AG10803 (cell line): ENCODE results near the gene FIBP.
A peak's percentile ranks its signal among the peaks of the same experiment; 100 is the strongest.

ENCODE experiments used
- DNase-seq: peaks from one replicate; pipeline ENCODE4 v3.0.0; 2010; ENCODE audit warnings: low read depth
- H3K4me3 ChIP-seq: 2 replicates; pipeline ENCODE4 v1.5.1; 2011; ENCODE audit warnings: mild to moderate bottlenecking, low read length, control low read depth
- CTCF ChIP-seq: conservative IDR thresholded peaks from 2 replicates; pipeline ENCODE4 v1.5.1; 2011; ENCODE audit warnings: mild to moderate bottlenecking, low read length, control low read depth, inconsistent platforms

The FIBP gene

GRCh38 chr11:65883058-65883761 lies 5.1 kb downstream of the FIBP start:
- no peak for DNase-seq

GRCh38 chr11:65882120-65883057 lies 5.9 kb downstream of the FIBP start:
- TF ChIP-seq CTCF: no peak
- no peak for DNase-seq
- no peak overlapping the region for H3K4me3 ChIP-seq

More at GRCh38 chr11:65883058-65883761, 5.1 kb downstream of the FIBP start:
- H3K4me3 ChIP-seq: no peak overlapping the region
- TF ChIP-seq CTCF: no peak

GRCh38 chr11:65880844-65881421 lies 7.3 kb downstream of the FIBP start:
- no peak for DNase-seq

DNA sequence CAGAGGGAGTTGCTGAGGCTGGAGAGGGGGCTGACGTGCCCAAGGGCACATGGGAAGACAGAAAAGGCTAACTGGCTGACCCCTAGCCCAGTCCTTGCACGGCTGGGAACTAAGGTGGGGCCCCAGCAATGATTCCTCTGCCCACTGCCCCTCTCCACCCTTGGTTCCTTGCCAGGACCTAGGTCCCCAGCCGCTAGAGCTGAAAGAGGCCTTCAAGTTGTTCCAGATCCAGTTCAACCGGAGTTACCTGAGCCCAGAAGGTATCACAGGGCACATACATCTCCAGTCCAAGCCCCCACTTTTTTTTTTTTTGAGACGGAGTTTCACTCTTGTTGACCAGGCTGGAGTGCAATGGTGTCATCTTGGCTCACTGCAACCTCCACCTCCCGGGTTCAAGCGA lies 8.2 kb downstream of the FIBP start:
- no peak for TF ChIP-seq CTCF
- DNase-seq: no peak
- no peak overlapping the region for H3K4me3 ChIP-seq

More at GRCh38 chr11:65880844-65881421, 7.3 kb downstream of the FIBP start:
- no peak for TF ChIP-seq CTCF
- H3K4me3 ChIP-seq: no peak overlapping the region

DNA sequence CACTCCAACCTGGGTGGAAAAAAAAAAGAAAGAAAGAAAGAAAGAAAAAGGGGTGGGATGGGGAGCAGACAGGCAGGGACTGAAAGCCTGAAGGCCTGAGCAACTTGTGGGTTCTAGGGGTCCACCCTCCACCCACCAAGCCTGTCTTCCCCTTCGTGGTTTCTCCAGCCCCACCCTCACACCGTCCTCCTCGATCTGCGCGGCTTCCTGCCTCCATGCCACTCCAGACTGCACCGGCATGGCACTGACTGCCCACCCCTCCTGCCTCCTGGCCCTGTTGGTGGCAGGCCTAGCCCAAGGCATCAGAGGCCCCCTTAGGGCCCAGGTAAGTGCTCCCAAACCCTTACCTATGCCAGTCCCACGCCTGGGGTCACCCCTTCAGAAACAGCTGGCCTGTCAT lies 8.7 kb downstream of the FIBP start, which contains the start of gene CTSW:
Gene CTSW (plus strand): TSS at position 221 of the 400 bp plus-strand sequence. CDS start 18 bp downstream, at position 239.
- no peak within 1 kb of the TSS for H3K4me3 ChIP-seq
- TF ChIP-seq CTCF: no peak
- DNase-seq: no peak

GRCh38 chr11:65873318-65874156 lies 14.7 kb downstream of the FIBP start:
- peak overlapping the region; percentile 81 for H3K4me3 ChIP-seq
- DNase-seq: peak; percentile 88
- no peak for TF ChIP-seq CTCF
